ENCODE measurements around the gene KRTAP5-10. TPM values are rescaled to one million over a fixed set of nuclear protein-coding genes. Genes with fewer than 3 reads are reported as not detected.
A peak's percentile ranks its signal among the peaks of the same experiment; 100 is the strongest.
"Not testable (repeated sequence)": the region's sequence is repeated elsewhere in the genome, so short reads cannot be mapped to it uniquely, and the experiment has no call there.

KRTAP5-10 gene
- total and polyA plus RNA-seq, 4 experiments from 2014 or later: not detected

GRCh38 chr11:71604798-71605488 lies 39.6 kb downstream of the KRTAP5-10 start:
- H3K36me3 Mint-ChIP-seq; H3K9me3 ChIP-seq (ENCODE audit: control insufficient read depth in 1 of 2, low read length in 2 of 2); H3K27ac ChIP-seq (ENCODE audit: low read depth, low read length); H3K27me3 ChIP-seq (ENCODE audit: insufficient read depth, low read length); H3K36me3 ChIP-seq (ENCODE audit: insufficient read depth, low read length); intact Hi-C loops (cut with micrococcal nuclease); CTCF ChIA-PET (ENCODE audit: partially characterized antibody); POLR2A ChIA-PET (ENCODE audit: partially characterized antibody); H3K27ac Mint-ChIP-seq; H3K4me1 ChIP-seq (ENCODE audit: insufficient read depth, low read length); H3K9me3 Mint-ChIP-seq; H3K4me3 ChIP-seq (ENCODE audit: low read length in 2 of 2): not testable (repeated sequence)
- H3K27me3 Mint-ChIP-seq: peaks cover 17 to 41% of the 10 kb centered on the region in 2 donors
- peak overlapping the region in 1 of 8 donors; percentile 54 for H3K4me3 Mint-ChIP-seq
- peaks cover 4 to 17% (median 10%) of the 10 kb centered on the region in 4 donors for H3K4me1 Mint-ChIP-seq
- peak in 4 of 5 donors; percentile 6 to 29 (median 18) for DNase-seq

GRCh38 chr11:71606853-71607519 lies 41.6 kb downstream of the KRTAP5-10 start:
- H3K9me3 Mint-ChIP-seq; H3K4me3 ChIP-seq (ENCODE audit: low read length in 2 of 2); H3K36me3 ChIP-seq (ENCODE audit: insufficient read depth, low read length); POLR2A ChIA-PET (ENCODE audit: partially characterized antibody); H3K36me3 Mint-ChIP-seq; H3K9me3 ChIP-seq (ENCODE audit: control insufficient read depth in 1 of 2, low read length in 2 of 2); intact Hi-C loops (cut with micrococcal nuclease); CTCF ChIA-PET (ENCODE audit: partially characterized antibody); H3K4me1 ChIP-seq (ENCODE audit: insufficient read depth, low read length); H3K27ac ChIP-seq (ENCODE audit: low read depth, low read length); H3K27me3 ChIP-seq (ENCODE audit: insufficient read depth, low read length); H3K27ac Mint-ChIP-seq; DNase-seq: not testable (repeated sequence)
- peaks cover 15 to 42% of the 10 kb centered on the region in 2 donors for H3K27me3 Mint-ChIP-seq
- peak overlapping the region in 5 of 8 donors; percentile 21 to 74 (median 32) for H3K4me3 Mint-ChIP-seq
- peaks cover 4 to 17% (median 10%) of the 10 kb centered on the region in 4 donors for H3K4me1 Mint-ChIP-seq

- H3K27ac Mint-ChIP-seq; H3K36me3 Mint-ChIP-seq; H3K27ac ChIP-seq (ENCODE audit: low read depth, low read length); H3K27me3 ChIP-seq (ENCODE audit: insufficient read depth, low read length); intact Hi-C loops (cut with micrococcal nuclease); POLR2A ChIA-PET (ENCODE audit: partially characterized antibody); DNase-seq; H3K36me3 ChIP-seq (ENCODE audit: insufficient read depth, low read length); H3K4me1 ChIP-seq (ENCODE audit: insufficient read depth, low read length); H3K9me3 Mint-ChIP-seq; H3K9me3 ChIP-seq (ENCODE audit: control insufficient read depth in 1 of 2, low read length in 2 of 2); CTCF ChIA-PET (ENCODE audit: partially characterized antibody); H3K4me3 ChIP-seq (ENCODE audit: low read length in 2 of 2): not testable (repeated sequence)
- Mint-ChIP-seq H3K4me1 (peaks cover 4 to 17% (median 10%) of the 10 kb centered on the region in 4 donors), H3K27me3 (peaks cover 15 to 41% of the 10 kb centered on the region in 2 donors), H3K4me3 (peak overlapping the region in 6 of 8 donors; percentile 20 to 54 (median 36))
Measured at GRCh38 chr11:71607520-71608216, 42.3 kb downstream of the KRTAP5-10 start.

GRCh38 chr11:71608272-71608671 lies 42.9 kb downstream of the KRTAP5-10 start:
- H3K27ac ChIP-seq (ENCODE audit: low read depth, low read length); H3K4me3 ChIP-seq (ENCODE audit: low read length in 2 of 2); H3K9me3 ChIP-seq (ENCODE audit: control insufficient read depth in 1 of 2, low read length in 2 of 2); H3K4me1 ChIP-seq (ENCODE audit: insufficient read depth, low read length); H3K27ac Mint-ChIP-seq; H3K36me3 Mint-ChIP-seq; H3K36me3 ChIP-seq (ENCODE audit: insufficient read depth, low read length); CTCF ChIA-PET (ENCODE audit: partially characterized antibody); DNase-seq; H3K9me3 Mint-ChIP-seq; intact Hi-C loops (cut with micrococcal nuclease); POLR2A ChIA-PET (ENCODE audit: partially characterized antibody); H3K4me3 Mint-ChIP-seq; H3K27me3 ChIP-seq (ENCODE audit: insufficient read depth, low read length): not testable (repeated sequence)
- peaks cover 4 to 17% (median 10%) of the 10 kb centered on the region in 4 donors for H3K4me1 Mint-ChIP-seq
- H3K27me3 Mint-ChIP-seq: peaks cover 15 to 41% of the 10 kb centered on the region in 2 donors

DNA sequence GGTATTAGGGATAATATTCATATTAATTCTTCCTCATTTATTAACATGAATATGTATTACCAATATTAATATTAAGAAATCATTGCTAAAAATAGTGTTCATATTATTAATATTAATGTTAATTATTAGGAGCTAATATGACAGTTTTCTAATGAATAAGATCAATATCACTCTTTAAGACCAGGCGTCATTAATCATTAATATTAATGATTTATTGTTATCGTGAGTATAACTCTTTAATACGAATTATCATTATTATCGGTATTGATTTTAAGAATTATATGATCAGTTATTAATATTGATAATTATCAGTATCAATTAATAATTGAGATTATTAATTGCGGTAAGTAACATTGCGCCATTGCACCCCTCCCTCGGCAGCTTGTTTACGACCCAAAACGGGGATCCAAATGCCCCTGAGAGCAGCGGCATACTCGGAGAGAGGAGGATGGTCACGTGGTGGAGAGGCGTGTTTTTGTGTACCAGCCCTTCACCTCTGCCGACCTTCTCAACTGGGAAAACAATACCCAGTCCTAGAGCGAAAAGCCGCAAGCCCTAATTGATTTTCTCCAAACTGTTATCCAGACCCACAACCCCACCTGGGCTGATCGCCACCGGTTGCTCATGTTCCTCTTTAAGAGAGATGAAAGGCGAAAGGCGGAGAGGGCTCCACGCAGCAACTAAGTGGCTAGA lies 46.0 kb downstream of the KRTAP5-10 start:
- H3K36me3 ChIP-seq (ENCODE audit: insufficient read depth, low read length); H3K4me3 Mint-ChIP-seq; H3K27me3 ChIP-seq (ENCODE audit: insufficient read depth, low read length); H3K27ac Mint-ChIP-seq; H3K9me3 ChIP-seq (ENCODE audit: control insufficient read depth in 1 of 2, low read length in 2 of 2); CTCF ChIA-PET (ENCODE audit: partially characterized antibody); POLR2A ChIA-PET (ENCODE audit: partially characterized antibody); intact Hi-C loops (cut with micrococcal nuclease); H3K36me3 Mint-ChIP-seq; H3K4me3 ChIP-seq (ENCODE audit: low read length in 2 of 2); DNase-seq; H3K27ac ChIP-seq (ENCODE audit: low read depth, low read length); H3K9me3 Mint-ChIP-seq; H3K4me1 ChIP-seq (ENCODE audit: insufficient read depth, low read length): not testable (repeated sequence)
- peaks cover 14 to 38% of the 10 kb centered on the region in 2 donors for H3K27me3 Mint-ChIP-seq
- H3K4me1 Mint-ChIP-seq: peaks cover 3 to 14% (median 9%) of the 10 kb centered on the region in 4 donors

- H3K27ac ChIP-seq (ENCODE audit: low read depth, low read length); H3K4me1 Mint-ChIP-seq; CTCF ChIA-PET (ENCODE audit: partially characterized antibody); H3K4me3 ChIP-seq (ENCODE audit: low read length in 2 of 2); H3K9me3 Mint-ChIP-seq; H3K27me3 ChIP-seq (ENCODE audit: insufficient read depth, low read length); H3K36me3 ChIP-seq (ENCODE audit: insufficient read depth, low read length); POLR2A ChIA-PET (ENCODE audit: partially characterized antibody); H3K4me1 ChIP-seq (ENCODE audit: insufficient read depth, low read length); intact Hi-C loops (cut with micrococcal nuclease); H3K9me3 ChIP-seq (ENCODE audit: control insufficient read depth in 1 of 2, low read length in 2 of 2); DNase-seq; H3K4me3 Mint-ChIP-seq; H3K36me3 Mint-ChIP-seq; H3K27ac Mint-ChIP-seq: not testable (repeated sequence)
- H3K27me3 Mint-ChIP-seq: peaks cover 6 to 28% of the 10 kb centered on the region in 2 donors
Measured at GRCh38 chr11:71613931-71614330, 48.6 kb downstream of the KRTAP5-10 start.

GRCh38 chr11:71614366-71614917 lies 49.1 kb downstream of the KRTAP5-10 start:
- H3K36me3 Mint-ChIP-seq; H3K27ac ChIP-seq (ENCODE audit: low read depth, low read length); H3K4me3 Mint-ChIP-seq; CTCF ChIA-PET (ENCODE audit: partially characterized antibody); H3K4me1 Mint-ChIP-seq; H3K4me1 ChIP-seq (ENCODE audit: insufficient read depth, low read length); H3K9me3 Mint-ChIP-seq; POLR2A ChIA-PET (ENCODE audit: partially characterized antibody); DNase-seq; H3K9me3 ChIP-seq (ENCODE audit: control insufficient read depth in 1 of 2, low read length in 2 of 2); H3K27me3 ChIP-seq (ENCODE audit: insufficient read depth, low read length); H3K4me3 ChIP-seq (ENCODE audit: low read length in 2 of 2); H3K36me3 ChIP-seq (ENCODE audit: insufficient read depth, low read length); intact Hi-C loops (cut with micrococcal nuclease); H3K27ac Mint-ChIP-seq: not testable (repeated sequence)
- peaks cover 3 to 23% of the 10 kb centered on the region in 2 donors for H3K27me3 Mint-ChIP-seq

All from CD4-positive, alpha-beta memory T cell (primary cell).